ENCODE measurements around the gene CPEB4. TPM values are rescaled to one million over a fixed set of nuclear protein-coding genes. Genes with fewer than 3 reads are reported as not detected.

CPEB4 gene
- total and polyA plus RNA-seq, 9 of the 15 experiments (the other 6 are each of a cell fraction or from before 2014, with no cell fraction given), result 7.4 to 21.3 (median 12.4) TPM

GRCh38 chr5:173878224-173878967, 9.8 kb upstream of the CPEB4 start (continued):
- TF ChIP-seq ESRRA (IDR thresholded peaks at IDR 0.05; ENCODE audit: borderline replicate concordance, low read depth) (no peak), XRCC4 (IDR thresholded peaks at IDR 0.05; ENCODE audit: extremely low read depth, insufficient read depth, insufficient read length) (no peak), RBM22 (IDR thresholded peaks at IDR 0.05; ENCODE audit: low read depth, low read length, poor library complexity, severe bottlenecking) (no peak), ZNF717 (CRISPR knock-in tag; IDR thresholded peaks at IDR 0.05) (no peak), TEAD4 (IDR thresholded peaks at IDR 0.05; ENCODE audit: low read length) (peak; percentile 66), TEAD4 (CRISPR knock-in tag; IDR thresholded peaks at IDR 0.05; ENCODE audit: borderline replicate concordance) (no peak), NR2C1 (IDR thresholded peaks at IDR 0.05) (no peak), NR2C1 (tag; IDR thresholded peaks at IDR 0.05) (no peak), KHSRP (IDR thresholded peaks at IDR 0.05) (no peak), NUFIP1 (IDR thresholded peaks at IDR 0.05; ENCODE audit: partially characterized antibody) (no peak), SMARCE1 (IDR thresholded peaks at IDR 0.05) (no peak), ZNF384 (IDR thresholded peaks at IDR 0.05; ENCODE audit: low read depth, low read length) (no peak), BRCA1 (IDR thresholded peaks at IDR 0.05) (no peak), BRCA1 (CRISPR knock-in tag; IDR thresholded peaks at IDR 0.05) (no peak), ZKSCAN3 (CRISPR knock-in tag; IDR thresholded peaks at IDR 0.05) (no peak), ZNF232 (CRISPR knock-in tag; IDR thresholded peaks at IDR 0.05) (no peak), SMAD2 (IDR thresholded peaks at IDR 0.05; ENCODE audit: low read depth, low read length) (no peak), CLOCK (CRISPR knock-in tag; IDR thresholded peaks at IDR 0.05; ENCODE audit: borderline replicate concordance) (no peak), CTBP1 (IDR thresholded peaks at IDR 0.05; ENCODE audit: borderline replicate concordance) (no peak), MYNN (IDR thresholded peaks at IDR 0.05) (no peak), MYNN (CRISPR knock-in tag; IDR thresholded peaks at IDR 0.05) (no peak), BACH1 (tag; IDR thresholded peaks at IDR 0.05) (0 out of 2 replicates have a peak, but pooled peaks have one; percentile 27), NCOA1 (IDR thresholded peaks at IDR 0.05; ENCODE audit: low read depth) (no peak), ZEB2 (IDR thresholded peaks at IDR 0.05) (no peak), ZNF764 (CRISPR knock-in tag; IDR thresholded peaks at IDR 0.05; ENCODE audit: low read depth) (no peak), CEBPZ (IDR thresholded peaks at IDR 0.05; ENCODE audit: borderline replicate concordance, low read depth, low read length) (no peak)
